GM19193 (cell line): ENCODE results near the gene PLP2.

Experiments
- POLR2A ChIP-seq: IDR thresholded peaks from 4 replicates; pipeline ENCODE4 v1.6.1; 2011; ENCODE audit not compliant: insufficient read depth, insufficient read length; ENCODE audit errors: extremely low read depth

Gene PLP2

GRCh38 chrX:49202022-49202421 lies 30.3 kb downstream of the PLP2 start:
- no peak for TF ChIP-seq POLR2A

- no peak for TF ChIP-seq POLR2A
Measured at GRCh38 chrX:49203536-49203935, 31.8 kb downstream of the PLP2 start.

- TF ChIP-seq POLR2A: no peak
Measured at GRCh38 chrX:49204017-49204416, 32.3 kb downstream of the PLP2 start.

- no peak for TF ChIP-seq POLR2A
Measured at GRCh38 chrX:49204709-49205108, 33.0 kb downstream of the PLP2 start.

GRCh38 chrX:49205443-49205842 lies 33.7 kb downstream of the PLP2 start:
- TF ChIP-seq POLR2A: no peak

GRCh38 chrX:49206543-49206942 lies 34.8 kb downstream of the PLP2 start:
- TF ChIP-seq POLR2A: no peak

GRCh38 chrX:49208399-49208798 lies 36.7 kb downstream of the PLP2 start:
- no peak for TF ChIP-seq POLR2A

- no peak for TF ChIP-seq POLR2A
Measured at GRCh38 chrX:49209434-49210251, 37.9 kb downstream of the PLP2 start.

- no peak for TF ChIP-seq POLR2A
Measured at GRCh38 chrX:49210406-49210805, 38.7 kb downstream of the PLP2 start.

GRCh38 chrX:49211074-49211473 lies 39.4 kb downstream of the PLP2 start:
- TF ChIP-seq POLR2A: no peak

GRCh38 chrX:49212209-49212608 lies 40.5 kb downstream of the PLP2 start:
- TF ChIP-seq POLR2A: no peak

GRCh38 chrX:49212861-49213260 lies 41.2 kb downstream of the PLP2 start:
- no peak for TF ChIP-seq POLR2A

GRCh38 chrX:49214416-49214815 lies 42.7 kb downstream of the PLP2 start:
- no peak for TF ChIP-seq POLR2A

GRCh38 chrX:49214996-49215526 lies 43.4 kb downstream of the PLP2 start:
- no peak for TF ChIP-seq POLR2A

- TF ChIP-seq POLR2A: no peak
Measured at GRCh38 chrX:49220100-49220499, 48.4 kb downstream of the PLP2 start.

- TF ChIP-seq POLR2A: no peak
Measured at GRCh38 chrX:49221868-49222267, 50.2 kb downstream of the PLP2 start.
